Measurements from ENCODE around the gene RXRG. TPM values are rescaled to one million over a fixed set of nuclear protein-coding genes. Genes with fewer than 3 reads are reported as not detected.

Gene RXRG
- total RNA-seq, 1 experiment from 2014 or later, result not detected

GRCh38 chr1:165485716-165486115 lies 40.8 kb upstream of the RXRG start:
- no peaks in the 10 kb centered on the region for H3K79me1 ChIP-seq (ENCODE audit: insufficient read depth, low read depth, low read length, poor library complexity, severe bottlenecking)
- no peak overlapping the region for H3K18ac ChIP-seq (ENCODE audit: insufficient read length, low read depth, low read length)
- Mint-ChIP-seq H3K27ac (no peak overlapping the region), H3K36me3 (ENCODE audit: insufficient read depth in 1 of 3, low read depth in 3 of 3) (no peaks in the 10 kb centered on the region), H3K9me3 (no peaks in the 10 kb centered on the region), H3K27me3 (ENCODE audit: low read depth) (0 out of 2 replicates have a peak, but pooled peaks cover 1% of the 10 kb centered on the region), H3K4me3 (no peak overlapping the region), H3K4me1 (no peaks in the 10 kb centered on the region)
- H3K56ac ChIP-seq (ENCODE audit: insufficient read length, low read depth, low read length), result no peak overlapping the region
- no peaks in the 10 kb centered on the region for H3K9me3 ChIP-seq (ENCODE audit: control insufficient read depth, low read depth, low read length)
- H2BK20ac ChIP-seq (ENCODE audit: low read depth, low read length, poor library complexity, severe bottlenecking), result no peak overlapping the region
- H4K8ac ChIP-seq (replicated peaks; ENCODE audit: insufficient read length, low read depth, low read length), result no peak overlapping the region
- no peak overlapping the region for H3K23ac ChIP-seq (ENCODE audit: insufficient read length, low read depth, low read length)
- H3K4me1 ChIP-seq (ENCODE audit: insufficient read depth, low read length), result no peaks in the 10 kb centered on the region
- no peak overlapping the region for H3T11ph ChIP-seq (ENCODE audit: low read length)
- no peak overlapping the region for H4K5ac ChIP-seq (ENCODE audit: insufficient read length, low read depth, low read length)
- no peaks in the 10 kb centered on the region for H3K27me3 ChIP-seq (ENCODE audit: insufficient read depth, low read length)
- H2AK5ac ChIP-seq (ENCODE audit: insufficient read length, low read length), result no peak overlapping the region
- WGBS (ENCODE audit: extremely low coverage, insufficient read length, low lambda C conversion rate), result no CpG with 5 or more reads among the region's 5 CpGs
- H4K20me1 ChIP-seq (ENCODE audit: control insufficient read depth, insufficient read depth, insufficient read length), result no peaks in the 10 kb centered on the region
- no peak overlapping the region for H4K91ac ChIP-seq (ENCODE audit: insufficient read length, low read depth, low read length)
- no peak overlapping the region for H3K14ac ChIP-seq (ENCODE audit: insufficient read depth, low read length)
- TF ChIP-seq CTCF (conservative IDR thresholded peaks at IDR 0.05), result no peak
- no peak overlapping the region for H3K4me2 ChIP-seq (ENCODE audit: insufficient read depth, insufficient read length, low read length)
- DNase-seq, result no peak
- H2BK12ac ChIP-seq (ENCODE audit: insufficient read length, low read depth, low read length), result no peak overlapping the region
- no peak overlapping the region for H3K9ac ChIP-seq (ENCODE audit: extremely low read depth, insufficient read length, low read length)
- no peaks in the 10 kb centered on the region for H3K79me2 ChIP-seq (ENCODE audit: insufficient read depth, low read length)
- H2BK5ac ChIP-seq (ENCODE audit: insufficient read length, low read length), result no peak overlapping the region
- H2AFZ ChIP-seq (ENCODE audit: low read length), result no peak overlapping the region
- no peaks in the 10 kb centered on the region for H3K23me2 ChIP-seq (ENCODE audit: insufficient read length, low read depth, low read length, poor library complexity, severe bottlenecking)
- H3K4ac ChIP-seq (ENCODE audit: low read depth, low read length), result no peak overlapping the region
- no peak overlapping the region for H2BK15ac ChIP-seq (ENCODE audit: low read depth, low read length)
- H2BK120ac ChIP-seq (ENCODE audit: low read depth, low read length, poor library complexity, severe bottlenecking), result no peak overlapping the region
- H3K27ac ChIP-seq (ENCODE audit: insufficient read length, low read depth, low read length), result no peak overlapping the region

Data from H9 (cell line).